ENCODE results near the gene CHST10.

Gene CHST10

DNA sequence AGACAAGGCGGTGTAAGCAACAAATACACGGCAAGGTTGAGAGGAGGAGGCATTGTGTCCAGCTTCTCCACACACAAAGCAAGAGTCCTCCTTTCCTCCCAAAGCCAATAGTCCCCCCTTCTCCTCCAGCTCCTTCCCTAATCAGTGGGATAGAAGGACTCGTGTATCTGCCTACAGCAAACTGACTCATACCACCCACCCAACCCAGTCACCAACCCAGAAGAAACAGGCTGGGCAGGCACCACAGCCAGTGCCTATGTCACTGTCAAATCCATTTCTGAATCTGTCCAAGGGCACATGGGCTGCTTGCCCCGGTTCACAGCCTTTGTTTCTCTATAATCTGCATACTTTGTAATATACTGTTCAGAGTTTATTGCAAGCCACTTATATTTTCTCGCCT, 33.6 kb upstream of the CHST10 start:
- H3K36me3 ChIP-seq (ENCODE audit: low read depth): no peaks in the 10 kb centered on the region
- H3K9me3 ChIP-seq (ENCODE audit: severe bottlenecking): peaks cover 9% of the 10 kb centered on the region
- H3K27ac ChIP-seq (ENCODE audit: poor library complexity, severe bottlenecking): no peak overlapping the region
- DNase-seq (ENCODE audit: low spot score) (no peak), ATAC-seq (ENCODE audit: low read depth) (no peak)
- H3K27me3 ChIP-seq (ENCODE audit: insufficient read depth, poor library complexity, severe bottlenecking): no peaks in the 10 kb centered on the region
- H3K4me3 ChIP-seq (ENCODE audit: severe bottlenecking): no peak overlapping the region
- H3K4me1 ChIP-seq (ENCODE audit: insufficient read depth, poor library complexity, severe bottlenecking): no peaks in the 10 kb centered on the region
- TF ChIP-seq, protein P1, sequence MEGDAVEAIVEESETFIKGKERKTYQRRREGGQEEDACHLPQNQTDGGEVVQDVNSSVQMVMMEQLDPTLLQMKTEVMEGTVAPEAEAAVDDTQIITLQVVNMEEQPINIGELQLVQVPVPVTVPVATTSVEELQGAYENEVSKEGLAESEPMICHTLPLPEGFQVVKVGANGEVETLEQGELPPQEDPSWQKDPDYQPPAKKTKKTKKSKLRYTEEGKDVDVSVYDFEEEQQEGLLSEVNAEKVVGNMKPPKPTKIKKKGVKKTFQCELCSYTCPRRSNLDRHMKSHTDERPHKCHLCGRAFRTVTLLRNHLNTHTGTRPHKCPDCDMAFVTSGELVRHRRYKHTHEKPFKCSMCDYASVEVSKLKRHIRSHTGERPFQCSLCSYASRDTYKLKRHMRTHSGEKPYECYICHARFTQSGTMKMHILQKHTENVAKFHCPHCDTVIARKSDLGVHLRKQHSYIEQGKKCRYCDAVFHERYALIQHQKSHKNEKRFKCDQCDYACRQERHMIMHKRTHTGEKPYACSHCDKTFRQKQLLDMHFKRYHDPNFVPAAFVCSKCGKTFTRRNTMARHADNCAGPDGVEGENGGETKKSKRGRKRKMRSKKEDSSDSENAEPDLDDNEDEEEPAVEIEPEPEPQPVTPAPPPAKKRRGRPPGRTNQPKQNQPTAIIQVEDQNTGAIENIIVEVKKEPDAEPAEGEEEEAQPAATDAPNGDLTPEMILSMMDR (IDR thresholded peaks at IDR 0.05; ENCODE audit: poor library complexity, severe bottlenecking): no peak

DNA sequence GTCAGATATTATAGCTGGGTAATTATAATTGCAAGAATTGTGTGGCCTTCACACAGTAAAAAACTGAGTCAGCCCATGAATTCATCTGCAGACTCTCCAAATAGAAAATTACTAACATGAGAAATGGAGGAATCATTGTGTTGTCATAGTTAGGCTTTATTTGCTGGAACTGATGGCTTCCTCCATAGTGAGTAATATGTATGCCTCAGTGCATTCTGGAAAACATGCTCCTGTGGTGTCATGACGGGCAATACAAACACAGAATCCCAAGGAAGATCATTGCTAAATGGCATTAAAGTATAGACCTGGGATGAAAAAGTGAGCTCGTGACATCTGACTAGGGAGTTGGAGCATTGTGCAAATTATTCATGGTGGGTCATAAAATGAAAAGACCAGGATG, 29.2 kb upstream of the CHST10 start:
- Histone ChIP-seq H3K4me1 (ENCODE audit: insufficient read depth, poor library complexity, severe bottlenecking) (no peaks in the 10 kb centered on the region), H3K9me3 (ENCODE audit: severe bottlenecking) (no peaks in the 10 kb centered on the region), H3K4me3 (ENCODE audit: severe bottlenecking) (no peak overlapping the region), H3K27ac (ENCODE audit: poor library complexity, severe bottlenecking) (no peak overlapping the region), H3K27me3 (ENCODE audit: insufficient read depth, poor library complexity, severe bottlenecking) (no peaks in the 10 kb centered on the region), H3K36me3 (ENCODE audit: low read depth) (no peaks in the 10 kb centered on the region)
- ATAC-seq (ENCODE audit: low read depth): no peak
- TF ChIP-seq, protein P1 (IDR thresholded peaks at IDR 0.05; ENCODE audit: poor library complexity, severe bottlenecking): no peak
- DNase-seq (ENCODE audit: low spot score): no peak

DNA sequence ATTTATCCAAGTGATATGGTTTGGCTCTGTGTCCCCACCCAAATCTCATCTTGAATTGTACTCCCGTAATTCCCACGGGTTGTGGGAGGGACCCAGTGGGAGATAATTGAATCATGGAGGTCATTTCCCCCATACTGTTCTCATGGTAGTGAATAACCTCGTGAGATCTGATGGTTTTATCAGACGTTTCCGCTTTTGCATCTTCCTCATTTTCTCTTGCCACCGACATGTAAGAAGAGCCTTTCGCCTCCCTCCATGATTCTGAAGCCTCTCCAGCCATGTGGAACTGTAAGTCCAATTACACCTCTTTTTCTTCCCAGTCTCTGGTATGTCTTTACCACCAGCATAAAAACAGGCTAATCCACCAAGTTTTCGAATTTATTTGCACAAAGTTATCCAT, 20.3 kb upstream of the CHST10 start:
- DNase-seq (ENCODE audit: low spot score): no peak
- no peak overlapping the region for H3K4me3 ChIP-seq (ENCODE audit: severe bottlenecking)
- ATAC-seq (ENCODE audit: low read depth): no peak

DNA sequence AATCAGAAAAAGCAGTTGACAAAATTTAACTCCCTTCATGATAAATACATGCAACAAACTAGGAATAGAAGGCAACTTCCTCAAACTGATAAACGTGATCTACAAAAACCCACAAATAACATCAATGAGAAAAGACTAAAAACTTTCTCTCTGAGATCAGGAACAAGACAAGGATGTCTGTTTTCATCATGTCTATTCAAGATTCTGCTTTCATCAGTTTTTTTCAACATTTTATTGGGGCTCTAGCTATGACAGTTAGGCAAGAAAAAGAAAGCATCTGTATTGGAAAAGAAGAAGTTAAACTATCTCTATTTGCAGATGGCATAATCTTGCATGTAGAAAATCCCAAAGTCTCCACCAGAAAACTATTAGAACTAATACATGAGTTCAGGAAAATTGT, 12.3 kb upstream of the CHST10 start:
- TF ChIP-seq, protein P1 (IDR thresholded peaks at IDR 0.05; ENCODE audit: poor library complexity, severe bottlenecking): no peak
- Histone ChIP-seq H3K4me1 (ENCODE audit: insufficient read depth, poor library complexity, severe bottlenecking) (no peaks in the 10 kb centered on the region), H3K4me3 (ENCODE audit: severe bottlenecking) (no peak overlapping the region), H3K36me3 (ENCODE audit: low read depth) (no peaks in the 10 kb centered on the region), H3K27ac (ENCODE audit: poor library complexity, severe bottlenecking) (no peak overlapping the region), H3K27me3 (ENCODE audit: insufficient read depth, poor library complexity, severe bottlenecking) (no peaks in the 10 kb centered on the region), H3K9me3 (ENCODE audit: severe bottlenecking) (no peaks in the 10 kb centered on the region)
- no peak for ATAC-seq (ENCODE audit: low read depth)
- no peak for DNase-seq (ENCODE audit: low spot score)

More for the DNA sequence above, 20.3 kb upstream of the CHST10 start:
- Histone ChIP-seq H3K4me1 (ENCODE audit: insufficient read depth, poor library complexity, severe bottlenecking) (no peaks in the 10 kb centered on the region), H3K9me3 (ENCODE audit: severe bottlenecking) (no peaks in the 10 kb centered on the region), H3K27ac (ENCODE audit: poor library complexity, severe bottlenecking) (no peak overlapping the region), H3K36me3 (ENCODE audit: low read depth) (no peaks in the 10 kb centered on the region), H3K27me3 (ENCODE audit: insufficient read depth, poor library complexity, severe bottlenecking) (peaks cover 26% of the 10 kb centered on the region)
- TF ChIP-seq, protein P1 (IDR thresholded peaks at IDR 0.05; ENCODE audit: poor library complexity, severe bottlenecking): no peak

DNA sequence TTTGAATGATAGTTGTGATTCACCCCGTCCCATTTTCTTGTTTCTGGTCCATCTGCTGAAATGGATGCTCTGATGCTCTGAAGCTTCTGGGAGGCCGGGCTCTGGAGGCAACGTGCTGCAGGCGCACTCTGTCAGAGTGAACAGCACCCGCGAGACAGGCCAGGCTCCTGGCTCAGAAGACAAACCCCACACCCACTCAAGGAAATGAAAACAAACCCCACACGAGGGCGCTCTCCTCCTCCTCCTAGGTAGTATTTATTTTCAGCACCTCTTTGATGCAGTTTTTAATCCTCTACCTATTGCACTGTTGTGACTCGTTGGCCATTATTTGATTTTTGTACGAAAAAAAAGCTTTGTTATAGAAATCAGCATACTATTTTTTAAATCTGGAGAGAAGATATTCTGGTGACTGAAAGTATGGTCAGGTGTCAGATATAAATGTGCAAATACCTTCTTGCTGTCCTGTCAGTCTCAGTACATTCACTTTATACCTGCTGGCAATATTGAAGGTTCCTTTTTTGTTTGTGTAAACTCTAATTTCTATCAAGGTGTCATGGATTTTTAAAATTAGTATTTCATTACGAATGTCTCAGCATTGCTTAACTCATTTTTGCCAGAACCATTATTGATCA, 10.3 kb upstream of the CHST10 start:
- no peak overlapping the region for H3K4me3 ChIP-seq (ENCODE audit: severe bottlenecking)
- no peaks in the 10 kb centered on the region for H3K36me3 ChIP-seq (ENCODE audit: low read depth)
- TF ChIP-seq, protein P1 (IDR thresholded peaks at IDR 0.05; ENCODE audit: poor library complexity, severe bottlenecking): peak; percentile 51
- H3K27ac ChIP-seq (ENCODE audit: poor library complexity, severe bottlenecking): no peak overlapping the region
- DNase-seq (ENCODE audit: low spot score): no peak
- H3K9me3 ChIP-seq (ENCODE audit: severe bottlenecking): no peaks in the 10 kb centered on the region
- ATAC-seq (ENCODE audit: low read depth): no peak
- no peaks in the 10 kb centered on the region for H3K4me1 ChIP-seq (ENCODE audit: insufficient read depth, poor library complexity, severe bottlenecking)
- H3K27me3 ChIP-seq (ENCODE audit: insufficient read depth, poor library complexity, severe bottlenecking): no peaks in the 10 kb centered on the region

All from RWPE2 (cell line).